Ishikawa (cell line): ENCODE results near the gene SLC25A5.

Experiments used
- CEBPB ChIP-seq: IDR thresholded peaks from 2 replicates; pipeline ENCODE4 v1.6.1; 2012
- CREB1 ChIP-seq: IDR thresholded peaks from 2 replicates; pipeline ENCODE4 v1.6.1; 2012; ENCODE audit warnings: low read depth
- EGR1 ChIP-seq: IDR thresholded peaks from 2 replicates; pipeline ENCODE4 v1.6.1; 2012
- EP300 ChIP-seq: IDR thresholded peaks from 2 replicates; pipeline ENCODE4 v1.6.1; 2012; ENCODE audit warnings: borderline replicate concordance
- FOXM1 ChIP-seq: IDR thresholded peaks from 2 replicates; pipeline ENCODE4 v1.6.1; 2012; ENCODE audit warnings: low read depth, borderline replicate concordance
- NFIC ChIP-seq: IDR thresholded peaks from 2 replicates; pipeline ENCODE4 v1.6.1; 2012
- RAD21 ChIP-seq: IDR thresholded peaks from 2 replicates; pipeline ENCODE4 v1.6.1; 2012; ENCODE audit warnings: low read depth
- TAF1 ChIP-seq: IDR thresholded peaks from 2 replicates; pipeline ENCODE4 v1.6.1; 2012; ENCODE audit warnings: low read depth, mild to moderate bottlenecking
- TCF12 ChIP-seq: IDR thresholded peaks from 2 replicates; pipeline ENCODE4 v1.6.1; 2012; ENCODE audit warnings: low read depth
- TEAD4 ChIP-seq: IDR thresholded peaks from 2 replicates; pipeline ENCODE4 v1.6.1; 2012
- YY1 ChIP-seq: IDR thresholded peaks from 2 replicates; pipeline ENCODE4 v1.6.1; 2012; ENCODE audit warnings: low read depth
- ZBTB7A ChIP-seq: IDR thresholded peaks from 2 replicates; pipeline ENCODE4 v1.6.1; 2012; ENCODE audit warnings: low read depth
- TF ChIP-seq, protein P1 (sequence below): IDR thresholded peaks from 2 replicates; pipeline ENCODE4 v1.6.1; 2012
- TF ChIP-seq, protein P2 (sequence below): IDR thresholded peaks from 2 replicates; pipeline ENCODE4 v1.6.1; 2012
- TF ChIP-seq, protein P3 (sequence below): IDR thresholded peaks from 2 replicates; pipeline ENCODE4 v1.6.1; 2012; ENCODE audit warnings: low read depth, mild to moderate bottlenecking

SLC25A5 gene

GRCh38 chrX:119467842-119468550 lies at the start of gene SLC25A5:
TSS of gene SLC25A5 (plus strand) at chrX:119468444. CDS start at chrX:119468516, 72 bp downstream.
- TF ChIP-seq NFIC (no peak), TAF1 (peak; percentile 63; the same call in 1 of the 2 replicates), YY1 (peak; percentile 73)
- TF ChIP-seq, protein P1, sequence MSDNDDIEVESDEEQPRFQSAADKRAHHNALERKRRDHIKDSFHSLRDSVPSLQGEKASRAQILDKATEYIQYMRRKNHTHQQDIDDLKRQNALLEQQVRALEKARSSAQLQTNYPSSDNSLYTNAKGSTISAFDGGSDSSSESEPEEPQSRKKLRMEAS, result peak; percentile 66
- TF ChIP-seq, protein P2, sequence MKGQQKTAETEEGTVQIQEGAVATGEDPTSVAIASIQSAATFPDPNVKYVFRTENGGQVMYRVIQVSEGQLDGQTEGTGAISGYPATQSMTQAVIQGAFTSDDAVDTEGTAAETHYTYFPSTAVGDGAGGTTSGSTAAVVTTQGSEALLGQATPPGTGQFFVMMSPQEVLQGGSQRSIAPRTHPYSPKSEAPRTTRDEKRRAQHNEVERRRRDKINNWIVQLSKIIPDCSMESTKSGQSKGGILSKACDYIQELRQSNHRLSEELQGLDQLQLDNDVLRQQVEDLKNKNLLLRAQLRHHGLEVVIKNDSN, result peak; percentile 67; the same call in 1 of the 2 replicates

- TF ChIP-seq TCF12 (no peak), YY1 (no peak), ZBTB7A (no peak), RAD21 (no peak), EP300 (no peak), EGR1 (no peak), CEBPB (no peak), NFIC (no peak), TEAD4 (no peak), TAF1 (no peak), FOXM1 (no peak)
- TF ChIP-seq, protein P2, result no peak
- TF ChIP-seq, protein P3, sequence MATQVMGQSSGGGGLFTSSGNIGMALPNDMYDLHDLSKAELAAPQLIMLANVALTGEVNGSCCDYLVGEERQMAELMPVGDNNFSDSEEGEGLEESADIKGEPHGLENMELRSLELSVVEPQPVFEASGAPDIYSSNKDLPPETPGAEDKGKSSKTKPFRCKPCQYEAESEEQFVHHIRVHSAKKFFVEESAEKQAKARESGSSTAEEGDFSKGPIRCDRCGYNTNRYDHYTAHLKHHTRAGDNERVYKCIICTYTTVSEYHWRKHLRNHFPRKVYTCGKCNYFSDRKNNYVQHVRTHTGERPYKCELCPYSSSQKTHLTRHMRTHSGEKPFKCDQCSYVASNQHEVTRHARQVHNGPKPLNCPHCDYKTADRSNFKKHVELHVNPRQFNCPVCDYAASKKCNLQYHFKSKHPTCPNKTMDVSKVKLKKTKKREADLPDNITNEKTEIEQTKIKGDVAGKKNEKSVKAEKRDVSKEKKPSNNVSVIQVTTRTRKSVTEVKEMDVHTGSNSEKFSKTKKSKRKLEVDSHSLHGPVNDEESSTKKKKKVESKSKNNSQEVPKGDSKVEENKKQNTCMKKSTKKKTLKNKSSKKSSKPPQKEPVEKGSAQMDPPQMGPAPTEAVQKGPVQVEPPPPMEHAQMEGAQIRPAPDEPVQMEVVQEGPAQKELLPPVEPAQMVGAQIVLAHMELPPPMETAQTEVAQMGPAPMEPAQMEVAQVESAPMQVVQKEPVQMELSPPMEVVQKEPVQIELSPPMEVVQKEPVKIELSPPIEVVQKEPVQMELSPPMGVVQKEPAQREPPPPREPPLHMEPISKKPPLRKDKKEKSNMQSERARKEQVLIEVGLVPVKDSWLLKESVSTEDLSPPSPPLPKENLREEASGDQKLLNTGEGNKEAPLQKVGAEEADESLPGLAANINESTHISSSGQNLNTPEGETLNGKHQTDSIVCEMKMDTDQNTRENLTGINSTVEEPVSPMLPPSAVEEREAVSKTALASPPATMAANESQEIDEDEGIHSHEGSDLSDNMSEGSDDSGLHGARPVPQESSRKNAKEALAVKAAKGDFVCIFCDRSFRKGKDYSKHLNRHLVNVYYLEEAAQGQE, result no peak
- TF ChIP-seq, protein P1, result no peak
Measured at GRCh38 chrX:119419146-119419545, 49.1 kb upstream of the SLC25A5 start.

DNA sequence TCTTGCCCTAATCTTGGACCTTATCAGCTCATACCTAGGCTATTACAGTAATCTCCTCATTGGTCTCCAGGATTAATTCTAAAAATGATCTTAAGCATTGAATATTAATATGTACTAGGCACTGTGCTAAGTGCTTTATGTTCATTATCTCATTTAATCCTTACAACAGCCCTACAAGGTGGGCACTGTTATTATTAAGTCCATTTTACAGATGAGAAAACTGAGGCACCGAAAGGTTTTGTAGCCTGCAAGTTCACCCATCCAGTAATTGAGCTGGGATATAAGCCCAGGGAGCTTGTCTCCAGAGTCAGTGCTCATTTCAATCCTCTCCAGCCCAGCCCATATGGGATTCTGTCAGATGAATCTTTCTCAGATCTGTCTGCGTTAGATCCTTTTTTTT lies 48.3 kb upstream of the SLC25A5 start:
- TF ChIP-seq FOXM1 (no peak), CREB1 (no peak), ZBTB7A (no peak), TEAD4 (no peak), EGR1 (no peak), RAD21 (no peak), NFIC (no peak), CEBPB (no peak), TAF1 (no peak), EP300 (no peak), TCF12 (no peak), YY1 (no peak)
- TF ChIP-seq, protein P3, result no peak
- TF ChIP-seq, protein P1, result no peak
- TF ChIP-seq, protein P2, result no peak

DNA sequence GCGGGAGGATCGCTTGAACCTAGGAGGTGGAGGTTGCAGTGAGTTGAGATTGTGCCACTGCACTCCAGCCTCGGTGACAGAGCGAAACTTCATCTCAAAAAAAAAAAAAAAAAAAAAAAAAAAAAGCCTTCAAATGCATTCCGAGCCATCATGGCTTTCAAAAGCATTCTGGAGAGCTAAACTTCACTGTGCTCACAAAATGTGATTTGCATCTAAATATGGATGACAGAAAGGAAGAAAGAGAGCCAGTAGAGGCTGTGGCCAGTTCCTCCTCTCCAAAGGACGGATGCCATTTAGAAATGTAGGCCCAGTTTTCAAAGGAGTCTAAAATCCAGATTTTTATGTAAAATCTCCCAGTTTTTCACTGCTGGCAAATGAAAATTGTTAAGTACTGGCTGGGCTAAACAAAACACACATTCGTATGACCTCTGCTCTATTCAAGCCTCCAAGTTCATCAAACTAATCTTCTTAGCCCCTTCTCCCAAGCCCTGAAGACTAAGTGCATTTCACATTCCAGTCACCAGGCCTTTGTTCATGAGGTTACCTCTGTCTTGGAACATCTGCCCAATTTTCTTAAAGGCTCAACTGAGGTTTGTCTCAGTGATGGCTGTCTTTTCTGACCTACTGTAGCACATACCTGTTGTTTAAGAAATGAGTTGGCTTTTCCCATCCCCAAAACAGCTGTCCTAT lies 47.1 kb upstream of the SLC25A5 start:
- TF ChIP-seq TCF12 (no peak), RAD21 (no peak), TEAD4 (no peak), TAF1 (no peak), FOXM1 (no peak), NFIC (no peak)
- TF ChIP-seq, protein P2, result no peak
- TF ChIP-seq, protein P3, result no peak
